K562 (cell line): Measurements from ENCODE around the gene SLC10A3. TPM values are rescaled to one million over a fixed set of nuclear protein-coding genes. Genes with fewer than 3 reads are reported as not detected.

Experiments
- REST ChIP-seq, 2 experiments: fragments of 450-650 bp; formaldehyde crosslinking in 1 of 2; IDR thresholded peaks; 2 replicates each; pipeline versions ENCODE4 v1.4.0 to v1.6.1; 2014 to 2020; ENCODE audit warnings: mild to moderate bottlenecking in 2 of 2, borderline replicate concordance in 1 of 2, low read depth in 1 of 2
- polyA plus RNA-seq, 8 experiments: library from polyadenylated mRNA; depleted of rRNA in 4 of 8; stranded (reverse) in 5 of 8; unstranded in 3 of 8; fragments of >200 nt; fragmentation: Nextera tagmentation in 2 of 8; fragmentation: Illumina TruSeq in 1 of 8; extraction: Ambion mirVana in 2 of 8; extraction: Trizol in 1 of 8; gene quantifications; 2 replicates each; pipeline versions ENCODE4 v1.2.1 to v1.2.3, GENCODE V29; 2011 to 2014; ENCODE audit warnings: inconsistent platforms in 1 of 8, missing spikeins in 1 of 8
- total RNA-seq, 7 experiments: library from RNA; depleted of rRNA in 6 of 7; stranded (reverse); fragments of >200 nt in 6 of 7; fragmentation: Illumina TruSeq in 2 of 7; extraction: Trizol in 2 of 7; gene quantifications; 2 replicates each; pipeline versions ENCODE4 v1.2.1 to v1.2.3, GENCODE V29; 2011 to 2021; ENCODE audit warnings: low replicate concordance in 1 of 7

Gene SLC10A3
- total and polyA plus RNA-seq, 9 of the 15 experiments (the other 6 are each of a cell fraction or from before 2014, with no cell fraction given), result 5.2 to 30.6 (median 16.7) TPM

GRCh38 chrX:154490021-154490413, 412 bp downstream of the SLC10A3 start (continued):
- TF ChIP-seq REST (IDR thresholded peaks at IDR 0.05; ENCODE audit: borderline replicate concordance), result no peak
- 0 out of 2 replicates have a peak, but pooled peaks have one; percentile 28 for TF ChIP-seq REST (CRISPR knock-in tag; IDR thresholded peaks at IDR 0.05; ENCODE audit: low read depth)
